GM06990 (cell line): ENCODE measurements around the gene MLLT3.

Experiments
- DNase-seq: peaks from one replicate; pipeline ENCODE4 v3.0.0-alpha.2; 2011; ENCODE audit not compliant: insufficient read length; ENCODE audit errors: extremely low read depth
- H3K27me3 ChIP-seq: replicated peaks from 2 replicates; pipeline ENCODE4 v1.6.0; 2011; ENCODE audit warnings: low read length; ENCODE audit not compliant: control insufficient read depth, insufficient read depth
- H3K36me3 ChIP-seq: 2 replicates; pipeline ENCODE4 v1.5.1; 2011; ENCODE audit warnings: low read length; ENCODE audit not compliant: control insufficient read depth, insufficient read depth
- H3K4me3 ChIP-seq: replicated peaks from 2 replicates; pipeline ENCODE4 v1.5.1; 2011; ENCODE audit warnings: low read depth, mild to moderate bottlenecking, control low read depth, low read length
- TF ChIP-seq, protein P1 (sequence below): IDR thresholded peaks from 2 replicates; pipeline ENCODE4 v1.5.1; 2011; ENCODE audit warnings: low read length, control low read depth, mild to moderate bottlenecking, inconsistent platforms; ENCODE audit not compliant: insufficient read depth, poor library complexity, severe bottlenecking

MLLT3 gene

DNA sequence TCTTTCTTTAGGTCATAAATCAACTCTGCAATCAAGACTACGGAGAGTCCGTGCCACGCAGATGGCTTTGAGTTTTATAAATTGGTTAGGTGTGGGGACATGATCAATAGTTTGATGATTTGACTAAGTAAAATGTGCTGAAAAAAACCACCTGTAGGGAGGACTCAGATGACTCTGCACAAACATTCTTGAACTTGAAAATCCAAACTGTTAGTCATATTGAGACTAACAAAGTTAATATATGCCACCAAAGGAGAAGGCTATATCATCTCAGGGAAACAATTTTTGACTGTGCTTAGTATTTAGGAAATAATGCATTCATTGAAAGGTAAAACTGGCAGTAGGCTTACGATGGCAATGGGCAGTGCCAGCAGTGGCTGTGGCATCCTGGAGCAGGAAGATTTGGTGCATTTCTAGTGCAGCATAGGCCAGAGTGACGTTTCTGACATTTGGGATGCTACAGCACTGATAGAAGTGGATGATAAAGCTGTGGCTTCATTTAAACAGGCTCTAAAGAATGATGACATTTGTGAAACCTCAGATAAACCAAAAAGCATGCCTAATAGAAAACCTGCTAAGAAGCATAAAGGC is 291.1 kb downstream of the MLLT3 start:
- Histone ChIP-seq H3K27me3 (no peaks in the 10 kb centered on the region), H3K36me3 (no peaks in the 10 kb centered on the region), H3K4me3 (no peak overlapping the region)
- no peak for DNase-seq
- TF ChIP-seq, protein P1, sequence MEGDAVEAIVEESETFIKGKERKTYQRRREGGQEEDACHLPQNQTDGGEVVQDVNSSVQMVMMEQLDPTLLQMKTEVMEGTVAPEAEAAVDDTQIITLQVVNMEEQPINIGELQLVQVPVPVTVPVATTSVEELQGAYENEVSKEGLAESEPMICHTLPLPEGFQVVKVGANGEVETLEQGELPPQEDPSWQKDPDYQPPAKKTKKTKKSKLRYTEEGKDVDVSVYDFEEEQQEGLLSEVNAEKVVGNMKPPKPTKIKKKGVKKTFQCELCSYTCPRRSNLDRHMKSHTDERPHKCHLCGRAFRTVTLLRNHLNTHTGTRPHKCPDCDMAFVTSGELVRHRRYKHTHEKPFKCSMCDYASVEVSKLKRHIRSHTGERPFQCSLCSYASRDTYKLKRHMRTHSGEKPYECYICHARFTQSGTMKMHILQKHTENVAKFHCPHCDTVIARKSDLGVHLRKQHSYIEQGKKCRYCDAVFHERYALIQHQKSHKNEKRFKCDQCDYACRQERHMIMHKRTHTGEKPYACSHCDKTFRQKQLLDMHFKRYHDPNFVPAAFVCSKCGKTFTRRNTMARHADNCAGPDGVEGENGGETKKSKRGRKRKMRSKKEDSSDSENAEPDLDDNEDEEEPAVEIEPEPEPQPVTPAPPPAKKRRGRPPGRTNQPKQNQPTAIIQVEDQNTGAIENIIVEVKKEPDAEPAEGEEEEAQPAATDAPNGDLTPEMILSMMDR: no peak

DNA sequence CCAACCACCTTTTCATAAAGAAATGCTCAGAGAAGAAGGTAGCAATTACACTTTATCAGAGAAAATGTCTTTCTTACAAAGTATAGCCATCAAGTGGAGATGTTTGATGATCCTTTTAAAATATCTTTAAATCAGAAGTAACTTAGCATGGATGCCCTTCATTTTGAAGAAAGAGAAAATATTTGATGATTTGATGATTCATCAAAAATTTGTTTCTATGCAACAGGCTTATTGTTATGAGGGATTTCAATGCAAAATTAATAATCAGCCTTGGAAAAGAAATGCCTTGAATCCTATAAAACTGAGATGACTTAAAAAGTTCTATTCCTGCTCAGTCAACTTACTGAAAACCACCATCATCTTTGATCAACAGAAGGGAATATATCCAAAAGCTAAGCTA is 291.6 kb downstream of the MLLT3 start:
- no peaks in the 10 kb centered on the region for H3K27me3 ChIP-seq
- H3K4me3 ChIP-seq: no peak overlapping the region
- TF ChIP-seq, protein P1: no peak
- H3K36me3 ChIP-seq: no peaks in the 10 kb centered on the region
- no peak for DNase-seq

- H3K4me3 ChIP-seq: no peak overlapping the region
- TF ChIP-seq, protein P1: no peak
Measured at GRCh38 chr9:20326516-20326915, 295.8 kb downstream of the MLLT3 start.

DNA sequence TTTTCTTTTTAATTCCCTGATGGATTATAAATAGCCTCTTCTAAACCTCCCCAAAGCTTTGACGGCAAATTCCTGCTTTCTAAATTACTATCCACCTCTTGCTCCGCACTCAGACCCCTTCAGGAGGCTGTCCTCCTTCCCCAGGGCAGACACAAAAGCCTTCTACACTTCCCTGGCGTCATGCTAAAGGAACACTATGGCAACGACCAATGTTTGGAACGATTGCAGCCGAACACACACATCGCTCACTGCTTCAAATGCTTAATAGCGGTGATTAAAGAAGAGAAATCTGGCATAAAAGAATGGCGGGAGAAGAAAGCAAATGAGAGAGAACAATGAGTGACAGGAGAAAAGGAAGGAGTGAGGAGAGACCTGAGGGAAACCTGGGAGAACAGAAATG is 297.3 kb downstream of the MLLT3 start:
- DNase-seq: no peak
- TF ChIP-seq, protein P1: no peak
- Histone ChIP-seq H3K4me3 (no peak overlapping the region), H3K27me3 (no peaks in the 10 kb centered on the region), H3K36me3 (no peaks in the 10 kb centered on the region)

More at GRCh38 chr9:20326516-20326915, 295.8 kb downstream of the MLLT3 start:
- no peak for DNase-seq
- Histone ChIP-seq H3K36me3 (no peaks in the 10 kb centered on the region), H3K27me3 (no peaks in the 10 kb centered on the region)

- Histone ChIP-seq H3K4me3 (no peak overlapping the region), H3K36me3 (no peaks in the 10 kb centered on the region), H3K27me3 (no peaks in the 10 kb centered on the region)
- DNase-seq: no peak
- TF ChIP-seq, protein P1: no peak
Measured at GRCh38 chr9:20322212-20322611, 300.1 kb downstream of the MLLT3 start.
